RWPE2 (cell line): ENCODE measurements around the gene HPS4.
A peak's percentile ranks its signal among the peaks of the same experiment; 100 is the strongest.

ENCODE experiments used
- ATAC-seq: fragments of 200-7000 bp; cut with Tn5 transposase; 3 replicates; pipeline ENCODE4 v1.9.1; 2021; ENCODE audit warnings: low read depth
- DNase-seq: peaks from one replicate; pipeline ENCODE4 v3.0.0-alpha.2; 2020; ENCODE audit warnings: low spot score
- H3K27ac ChIP-seq: fragments of 450-650 bp; 2 replicates; pipeline ENCODE4 v1.5.1; 2017; ENCODE audit warnings: mild to moderate bottlenecking; ENCODE audit not compliant: poor library complexity, severe bottlenecking
- H3K27me3 ChIP-seq: fragments of 250-450 bp; sonication (Bioruptor Pico); 2 replicates; pipeline ENCODE4 v1.5.1; 2021; ENCODE audit warnings: mild to moderate bottlenecking, moderate library complexity; ENCODE audit not compliant: insufficient read depth, poor library complexity, severe bottlenecking
- H3K36me3 ChIP-seq: fragments of 250-450 bp; sonication (Bioruptor Pico); 2 replicates; pipeline ENCODE4 v1.5.1; 2020; ENCODE audit warnings: low read depth, mild to moderate bottlenecking, moderate library complexity
- H3K4me1 ChIP-seq: fragments of 250-450 bp; sonication (Bioruptor Pico); 2 replicates; pipeline ENCODE4 v1.5.1; 2021; ENCODE audit warnings: mild to moderate bottlenecking, moderate library complexity; ENCODE audit not compliant: insufficient read depth, poor library complexity, severe bottlenecking
- H3K4me3 ChIP-seq: fragments of 250-450 bp; sonication (Bioruptor Pico); 2 replicates; pipeline ENCODE4 v1.5.1; 2021; ENCODE audit warnings: mild to moderate bottlenecking, moderate library complexity; ENCODE audit not compliant: severe bottlenecking
- H3K9me3 ChIP-seq: fragments of 250-450 bp; sonication (Bioruptor Pico); 2 replicates; pipeline ENCODE4 v1.5.1; 2021; ENCODE audit warnings: mild to moderate bottlenecking, moderate library complexity; ENCODE audit not compliant: severe bottlenecking
- TF ChIP-seq, protein P1 (sequence below): fragments of 450-650 bp; IDR thresholded peaks from one replicate; pipeline ENCODE4 v1.5.1; 2017; ENCODE audit warnings: mild to moderate bottlenecking, moderate library complexity; ENCODE audit not compliant: poor library complexity, severe bottlenecking

HPS4 gene

DNA sequence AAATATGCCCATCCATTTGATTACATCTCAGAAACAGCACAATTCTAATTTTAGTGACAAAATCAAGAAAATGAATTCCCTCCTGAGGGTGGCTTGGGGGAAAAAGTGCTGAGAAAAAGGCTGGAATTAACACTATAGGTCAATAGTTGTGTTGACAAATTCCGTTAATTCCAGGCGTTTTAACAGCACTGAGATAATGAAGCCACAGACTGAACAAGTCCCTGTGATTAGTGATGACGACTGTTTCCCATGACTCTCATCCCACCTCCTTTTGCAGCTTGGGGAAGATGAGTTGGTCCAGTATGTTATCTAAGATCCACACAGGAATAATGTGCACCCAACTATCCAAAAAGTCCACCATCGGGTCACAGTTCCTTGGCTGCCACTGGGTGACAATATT lies 12.9 kb upstream of the HPS4 start:
- DNase-seq (no peak), ATAC-seq (no peak)
- Histone ChIP-seq H3K4me1 (peaks cover 20% of the 10 kb centered on the region), H3K4me3 (no peak overlapping the region), H3K27me3 (no peaks in the 10 kb centered on the region), H3K9me3 (no peaks in the 10 kb centered on the region), H3K27ac (no peak overlapping the region), H3K36me3 (peaks cover 95% of the 10 kb centered on the region)
- TF ChIP-seq, protein P1, sequence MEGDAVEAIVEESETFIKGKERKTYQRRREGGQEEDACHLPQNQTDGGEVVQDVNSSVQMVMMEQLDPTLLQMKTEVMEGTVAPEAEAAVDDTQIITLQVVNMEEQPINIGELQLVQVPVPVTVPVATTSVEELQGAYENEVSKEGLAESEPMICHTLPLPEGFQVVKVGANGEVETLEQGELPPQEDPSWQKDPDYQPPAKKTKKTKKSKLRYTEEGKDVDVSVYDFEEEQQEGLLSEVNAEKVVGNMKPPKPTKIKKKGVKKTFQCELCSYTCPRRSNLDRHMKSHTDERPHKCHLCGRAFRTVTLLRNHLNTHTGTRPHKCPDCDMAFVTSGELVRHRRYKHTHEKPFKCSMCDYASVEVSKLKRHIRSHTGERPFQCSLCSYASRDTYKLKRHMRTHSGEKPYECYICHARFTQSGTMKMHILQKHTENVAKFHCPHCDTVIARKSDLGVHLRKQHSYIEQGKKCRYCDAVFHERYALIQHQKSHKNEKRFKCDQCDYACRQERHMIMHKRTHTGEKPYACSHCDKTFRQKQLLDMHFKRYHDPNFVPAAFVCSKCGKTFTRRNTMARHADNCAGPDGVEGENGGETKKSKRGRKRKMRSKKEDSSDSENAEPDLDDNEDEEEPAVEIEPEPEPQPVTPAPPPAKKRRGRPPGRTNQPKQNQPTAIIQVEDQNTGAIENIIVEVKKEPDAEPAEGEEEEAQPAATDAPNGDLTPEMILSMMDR: no peak

DNA sequence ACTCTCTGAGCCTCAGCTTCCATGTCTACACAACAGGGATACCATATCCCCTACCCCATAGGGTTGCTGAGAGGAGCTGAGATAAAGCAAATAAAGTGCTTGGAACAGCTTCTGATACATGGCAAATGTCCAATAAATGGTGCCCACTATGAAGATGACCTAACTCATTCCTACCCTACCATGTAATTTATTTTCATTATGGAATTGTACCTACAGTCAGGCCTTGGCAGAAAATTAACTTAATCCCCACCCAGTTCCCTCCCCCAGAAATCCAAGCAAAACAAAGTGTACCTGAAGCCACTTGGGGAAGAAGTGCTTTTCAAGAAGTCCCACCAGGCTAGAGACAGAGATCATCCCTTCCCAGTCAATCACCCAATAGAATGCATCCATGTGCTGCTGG lies 10.9 kb upstream of the HPS4 start:
- Histone ChIP-seq H3K9me3 (no peaks in the 10 kb centered on the region), H3K4me3 (no peak overlapping the region), H3K27ac (peak overlapping the region; percentile 74), H3K36me3 (peaks cover 92% of the 10 kb centered on the region), H3K27me3 (no peaks in the 10 kb centered on the region), H3K4me1 (peaks cover 20% of the 10 kb centered on the region)
- ATAC-seq (no peak), DNase-seq (no peak)
- TF ChIP-seq, protein P1: no peak

DNA sequence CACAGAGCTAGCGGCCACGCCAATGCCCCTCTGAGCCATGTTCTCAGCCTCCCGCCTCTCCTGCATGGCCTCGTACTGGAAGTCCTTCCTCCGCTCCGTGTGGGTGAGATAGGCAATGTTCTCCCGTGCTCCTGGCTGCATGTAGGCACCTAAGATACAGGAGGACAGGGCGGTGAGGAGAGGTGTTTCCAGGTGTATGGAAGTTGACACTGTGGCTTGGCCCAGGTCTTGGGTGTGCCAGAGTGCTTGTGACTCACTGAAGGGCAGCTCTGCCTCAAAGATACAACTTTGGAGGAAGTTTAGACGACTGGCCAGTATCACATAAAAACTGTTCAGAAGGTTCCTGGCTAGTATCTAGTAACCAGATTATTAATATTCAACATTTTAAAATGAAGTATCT lies 8.6 kb upstream of the HPS4 start:
- TF ChIP-seq, protein P1: no peak
- Histone ChIP-seq H3K27me3 (no peaks in the 10 kb centered on the region), H3K9me3 (no peaks in the 10 kb centered on the region), H3K4me3 (no peak overlapping the region), H3K27ac (peak overlapping the region; percentile 74), H3K4me1 (peaks cover 20% of the 10 kb centered on the region), H3K36me3 (peaks cover 96% of the 10 kb centered on the region)
- DNase-seq (no peak), ATAC-seq (no peak)

DNA sequence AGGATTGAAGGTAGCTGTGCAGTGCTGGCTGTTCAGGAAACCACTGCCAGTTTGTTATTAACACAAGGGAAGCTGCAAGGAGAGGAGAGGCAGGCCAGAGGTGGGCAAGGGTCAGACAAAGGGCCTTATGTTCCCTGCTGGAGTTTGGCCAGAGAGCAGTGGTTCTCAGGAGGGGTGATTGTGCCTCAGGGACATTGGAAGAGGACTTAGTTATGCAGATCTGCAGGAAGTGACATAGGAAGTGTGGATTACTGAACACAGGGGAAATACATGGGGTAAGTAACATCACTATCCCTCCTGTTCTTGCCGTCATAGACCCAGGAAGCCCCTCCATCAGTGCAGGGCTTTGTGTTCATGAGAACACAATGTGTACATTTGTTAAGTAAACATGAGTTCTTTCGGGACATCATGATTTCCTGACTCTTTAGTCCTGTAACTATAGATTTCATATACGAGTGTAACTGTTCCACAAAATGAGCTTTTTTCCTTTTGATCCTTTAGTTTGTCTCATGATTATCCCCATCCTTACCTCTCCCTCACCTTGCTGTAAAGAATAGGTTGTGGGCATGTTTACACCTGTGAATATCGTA lies 6.0 kb upstream of the HPS4 start:
- Histone ChIP-seq H3K27ac (no peak overlapping the region), H3K36me3 (peaks cover 85% of the 10 kb centered on the region), H3K4me1 (peaks cover 22% of the 10 kb centered on the region)

DNA sequence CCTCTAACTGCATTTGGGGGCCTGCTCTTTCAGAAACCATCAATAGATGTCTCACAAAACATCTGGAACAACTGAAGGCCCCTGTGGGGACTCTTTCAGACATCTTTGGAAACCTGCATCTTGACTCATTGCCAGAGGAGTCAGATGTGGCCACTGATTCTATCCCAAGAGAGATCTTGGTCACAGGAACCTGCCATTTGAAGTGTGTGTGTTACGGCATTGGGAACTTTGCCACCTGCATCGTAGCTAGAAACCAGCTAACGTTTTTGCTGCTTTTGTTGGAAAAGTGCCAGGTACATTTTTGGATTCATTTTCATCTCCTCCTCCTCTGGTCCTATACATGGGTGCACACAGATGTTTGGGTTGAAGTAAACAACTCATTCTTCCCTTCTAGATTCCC lies 4.4 kb upstream of the HPS4 start:
- Histone ChIP-seq H3K36me3 (peaks cover 69% of the 10 kb centered on the region), H3K27me3 (no peaks in the 10 kb centered on the region), H3K4me1 (peaks cover 11% of the 10 kb centered on the region), H3K9me3 (no peaks in the 10 kb centered on the region), H3K27ac (no peak overlapping the region), H3K4me3 (no peak overlapping the region)
- TF ChIP-seq, protein P1: no peak
- ATAC-seq: no peak
- DNase-seq: no peak

More for the DNA sequence above, 6.0 kb upstream of the HPS4 start:
- DNase-seq (no peak), ATAC-seq (no peak)
- no peaks in the 10 kb centered on the region for H3K27me3 ChIP-seq
- no peak overlapping the region for H3K4me3 ChIP-seq
- H3K9me3 ChIP-seq: no peaks in the 10 kb centered on the region
- TF ChIP-seq, protein P1: no peak
